NCI-H460 (cell line): Measurements from ENCODE around the gene SULT4A1. TPM values are rescaled to one million over a fixed set of nuclear protein-coding genes. Genes with fewer than 3 reads are reported as not detected.

Source experiments
- DNase-seq: peaks from one replicate; pipeline ENCODE4 v3.0.0-alpha.2; 2016; ENCODE audit warnings: low read depth; ENCODE audit errors: extremely low read depth
- total RNA-seq: library from RNA; depleted of rRNA; stranded (reverse); fragments of >200 nt; shearing (Covaris generic); gene quantifications from 2 replicates; pipeline ENCODE4 v1.2.3, GENCODE V29; 2014

SULT4A1 gene
- total RNA-seq, 1 experiment from 2014 or later = not detected

- DNase-seq = peak; percentile 49
These were observed 5.7 kb upstream of the SULT4A1 start for GRCh38 chr22:43867839-43868635.

DNA sequence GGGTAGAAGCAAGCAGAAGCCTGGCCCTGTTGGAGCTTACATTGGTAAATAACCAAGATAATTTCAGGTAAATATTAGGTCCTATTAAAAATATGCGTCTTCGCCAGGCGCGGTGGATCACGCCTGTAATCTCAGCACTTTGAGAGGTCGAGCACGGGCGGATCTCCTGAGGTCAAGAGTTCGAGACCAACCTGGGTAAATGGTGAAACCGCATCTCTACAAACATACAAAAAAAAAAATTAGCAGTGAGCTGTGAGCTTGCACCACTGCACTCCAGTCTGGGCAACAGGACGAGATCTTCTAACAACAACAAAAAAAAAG, 529 bp upstream of the SULT4A1 start:
- DNase-seq = no peak

DNA sequence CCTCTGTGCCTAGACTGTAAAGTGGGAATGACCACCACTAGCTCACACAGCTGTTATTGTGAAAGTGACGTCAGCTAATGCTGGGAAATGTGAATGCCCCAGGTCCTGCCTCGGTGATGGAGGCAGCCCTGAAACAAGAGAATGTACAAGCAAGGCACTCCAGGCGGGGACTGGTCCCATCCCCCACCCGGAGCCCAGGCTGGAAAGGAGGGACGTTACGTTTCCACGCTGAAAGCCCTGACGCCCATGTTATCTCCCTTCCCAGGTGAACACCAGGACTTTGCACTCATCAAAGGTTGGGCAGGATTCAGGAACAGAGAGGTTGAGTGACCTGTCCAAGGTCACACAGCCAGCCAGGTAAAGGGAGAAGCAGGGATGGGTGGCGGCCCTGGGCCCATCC, 784 bp downstream of the SULT4A1 start:
- DNase-seq = no peak

GRCh38 chr22:43860831-43861230, 1.5 kb downstream of the SULT4A1 start:
- DNase-seq = no peak

- no peak for DNase-seq
These were observed 2.2 kb downstream of the SULT4A1 start for GRCh38 chr22:43860126-43860525.

- DNase-seq = no peak
These were observed 2.7 kb downstream of the SULT4A1 start for GRCh38 chr22:43859621-43860020.

DNA sequence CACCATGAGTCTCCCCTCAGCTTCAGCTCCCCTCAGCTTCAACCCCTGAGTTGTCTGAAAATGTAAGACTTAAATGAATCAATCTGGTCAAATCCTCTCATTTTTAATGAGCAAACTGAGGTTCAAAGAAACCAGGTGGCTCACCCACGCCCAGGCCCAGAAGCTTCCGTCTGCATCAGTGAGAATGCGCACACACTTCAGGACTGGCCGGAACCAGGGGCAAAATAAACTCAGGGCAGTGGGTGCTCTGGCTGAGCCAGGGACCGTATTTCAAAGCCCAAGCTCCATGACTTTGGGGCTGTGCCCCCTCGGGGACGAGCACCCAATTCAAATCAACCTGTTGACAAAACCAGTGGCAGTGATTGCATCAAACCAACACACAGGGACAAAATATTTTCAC, 3.1 kb downstream of the SULT4A1 start:
- no peak for DNase-seq

- DNase-seq = no peak
These were observed 4.0 kb downstream of the SULT4A1 start for GRCh38 chr22:43858156-43858895.

- DNase-seq = no peak
These were observed 4.9 kb downstream of the SULT4A1 start for GRCh38 chr22:43857367-43857766.

- no peak for DNase-seq
These were observed 6.9 kb downstream of the SULT4A1 start for GRCh38 chr22:43855431-43855830.

DNA sequence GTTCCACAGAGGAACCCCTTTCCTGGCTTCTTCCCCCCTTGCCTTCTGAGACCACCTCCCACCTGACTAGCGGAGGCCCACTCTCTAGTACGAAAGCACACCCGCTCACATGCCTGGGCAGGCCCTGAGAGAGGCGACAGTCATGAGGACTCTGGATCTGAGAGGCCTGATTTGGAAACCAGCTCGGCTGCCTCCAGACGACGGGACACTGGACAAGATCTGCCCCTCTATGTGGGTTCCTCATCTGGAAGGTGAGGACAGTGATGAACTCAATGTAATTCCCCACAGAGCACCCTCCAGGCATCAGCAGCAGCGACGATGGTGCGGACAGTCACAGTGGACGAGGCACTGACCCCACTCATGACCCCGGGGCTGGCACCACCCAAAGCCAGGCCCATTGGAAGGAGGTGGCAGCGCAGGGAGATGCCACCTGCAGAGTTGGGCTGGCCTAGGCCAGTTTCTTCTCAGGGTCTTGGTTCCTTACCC, 7.5 kb downstream of the SULT4A1 start:
- no peak for DNase-seq

DNA sequence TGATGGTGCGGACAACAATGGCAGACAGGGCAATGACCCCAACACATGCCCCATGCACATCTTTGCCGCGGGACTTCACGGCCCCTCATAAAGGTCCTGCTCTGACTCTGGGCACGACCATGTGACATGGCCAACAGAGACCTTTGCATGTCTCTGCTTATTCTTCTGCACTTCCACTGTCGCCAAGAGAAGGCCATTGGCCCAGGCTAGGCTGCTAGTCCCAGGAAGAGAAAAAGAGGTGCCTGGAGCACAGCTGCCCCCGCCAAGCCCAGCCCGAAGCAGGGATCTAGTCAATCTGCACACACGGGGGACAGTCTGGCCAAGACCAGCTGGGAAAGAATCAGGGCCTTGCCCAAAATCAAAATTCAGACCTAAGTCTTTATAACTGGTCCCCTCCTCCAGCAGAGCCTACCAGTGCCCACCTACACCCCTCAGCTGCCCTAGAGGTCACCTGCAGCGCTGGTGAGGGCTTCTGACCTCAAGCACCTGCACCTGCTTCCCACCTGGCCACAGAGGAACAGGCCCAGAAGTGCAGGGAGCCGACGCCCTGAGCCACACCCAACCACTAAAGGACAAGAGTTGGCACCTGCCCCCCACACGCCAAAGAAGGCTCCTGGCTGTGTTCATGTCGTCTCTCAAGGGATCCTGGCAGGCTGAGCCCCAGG, 8.1 kb downstream of the SULT4A1 start:
- DNase-seq = no peak

DNA sequence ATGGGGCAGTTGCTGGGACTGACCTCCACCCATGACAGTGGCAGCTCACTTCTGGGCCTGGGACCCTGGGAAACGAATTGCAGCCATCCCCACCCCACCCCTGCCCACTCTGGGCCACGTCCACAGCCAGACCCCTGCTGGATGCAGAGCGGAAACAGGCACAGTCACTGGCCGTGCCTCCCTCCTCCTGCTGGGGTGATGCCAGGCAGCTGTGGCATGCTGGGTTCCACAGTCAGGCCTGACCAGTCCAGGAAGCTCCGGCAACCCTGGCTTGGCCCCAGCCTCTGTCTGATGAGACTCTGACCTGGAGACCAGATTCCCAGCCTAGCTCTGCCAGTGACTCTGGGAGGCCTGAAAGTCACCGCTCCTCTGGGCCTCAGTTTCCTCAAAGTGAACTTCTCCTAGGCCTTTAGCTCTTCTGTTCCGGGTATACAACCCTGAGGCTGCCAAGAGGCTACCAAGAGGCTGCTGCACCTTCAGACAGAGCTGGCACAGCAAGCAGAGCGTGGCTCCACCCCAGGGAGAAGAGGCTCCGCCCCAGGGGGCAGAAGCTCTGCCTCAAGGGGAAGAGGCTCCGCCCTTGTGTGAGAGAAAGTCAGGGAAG, 8.9 kb downstream of the SULT4A1 start:
- DNase-seq = no peak

- DNase-seq = no peak
These were observed 9.6 kb downstream of the SULT4A1 start for GRCh38 chr22:43852573-43853327.

- no peak for DNase-seq
These were observed 10.4 kb downstream of the SULT4A1 start for GRCh38 chr22:43851979-43852307.

GRCh38 chr22:43851058-43851978, 11.0 kb downstream of the SULT4A1 start:
- no peak for DNase-seq

DNA sequence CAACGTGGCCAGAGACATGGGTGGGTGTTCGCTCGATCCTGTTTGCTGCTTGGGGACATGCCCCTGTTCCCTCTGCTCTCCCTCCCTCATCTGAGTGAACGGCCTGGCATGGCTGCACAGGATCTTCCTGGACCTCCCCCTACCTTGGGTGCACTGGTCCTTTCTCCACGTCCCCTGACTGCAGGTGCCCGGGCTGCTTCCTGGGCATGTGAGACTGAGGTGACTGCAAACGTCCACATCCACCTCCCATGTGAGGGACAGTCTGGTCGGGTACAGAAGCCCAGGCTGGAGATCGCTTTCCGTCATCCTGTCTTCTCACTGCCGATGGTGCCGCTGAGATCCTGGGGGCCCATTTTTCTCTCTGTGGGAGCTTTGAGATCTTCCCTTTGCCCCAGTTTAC, 11.8 kb downstream of the SULT4A1 start:
- DNase-seq = no peak

DNA sequence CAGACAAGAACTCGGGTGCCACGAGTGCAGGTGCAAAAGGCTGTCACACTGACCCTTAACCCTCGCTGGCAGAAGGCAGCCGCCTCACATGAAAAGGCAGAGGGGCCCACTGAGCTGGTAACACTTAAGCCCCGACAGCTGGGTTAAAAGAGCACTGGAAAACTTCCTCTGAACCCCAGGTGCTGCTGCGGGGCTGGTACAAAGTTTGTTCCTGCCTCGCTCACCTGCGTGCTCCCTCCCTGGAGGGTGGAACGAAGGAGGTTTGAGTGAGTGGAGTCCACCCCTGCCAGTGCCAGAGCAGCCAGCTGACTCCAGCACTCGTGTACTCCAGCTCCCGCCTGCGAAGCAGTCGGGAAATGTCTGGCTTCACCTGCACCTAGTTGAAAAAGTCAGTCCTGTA, 12.6 kb downstream of the SULT4A1 start:
- no peak for DNase-seq

- no peak for DNase-seq
These were observed 13.7 kb downstream of the SULT4A1 start for GRCh38 chr22:43848366-43849171.
